NCI-H146 treated with DMSO at 0.1 percent for 48 hours (cell line): ENCODE measurements around the gene ZFYVE1.
"Not testable (repeated sequence)": the region's sequence is repeated elsewhere in the genome, so short reads cannot be mapped to it uniquely, and the experiment has no call there.

Source experiments
- DNase-seq: peaks from one replicate; lab custom pipeline; 2025; ENCODE audit not compliant: unreplicated experiment; lab: John Stamatoyannopoulos, UW

Gene ZFYVE1

GRCh38 chr14:73007835-73008234, 19.1 kb downstream of the ZFYVE1 start:
- DNase-seq, result no peak

- not testable (repeated sequence) for DNase-seq
Observed at GRCh38 chr14:73004641-73005040, 22.3 kb downstream of the ZFYVE1 start.

DNA sequence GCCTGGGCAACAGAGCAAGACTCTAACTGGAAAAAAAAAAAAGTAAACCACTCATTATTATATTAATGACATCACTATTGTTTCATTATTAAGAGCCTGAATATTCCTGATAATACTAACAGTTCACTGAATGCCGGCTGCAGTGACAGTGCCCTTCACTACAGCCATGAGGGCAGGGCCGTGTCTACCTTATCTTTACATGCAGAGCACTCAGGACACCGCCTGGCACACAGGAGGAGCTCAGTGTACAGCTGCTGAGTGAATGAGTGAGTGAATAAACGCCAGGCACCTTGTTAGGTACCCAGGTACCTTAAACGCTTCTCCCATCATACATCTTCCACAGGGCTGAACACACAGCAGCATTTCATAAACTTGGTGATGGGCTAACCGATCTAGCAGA, 23.2 kb downstream of the ZFYVE1 start:
- DNase-seq, result no peak

GRCh38 chr14:73000073-73000472, 26.8 kb downstream of the ZFYVE1 start:
- DNase-seq, result no peak

DNA sequence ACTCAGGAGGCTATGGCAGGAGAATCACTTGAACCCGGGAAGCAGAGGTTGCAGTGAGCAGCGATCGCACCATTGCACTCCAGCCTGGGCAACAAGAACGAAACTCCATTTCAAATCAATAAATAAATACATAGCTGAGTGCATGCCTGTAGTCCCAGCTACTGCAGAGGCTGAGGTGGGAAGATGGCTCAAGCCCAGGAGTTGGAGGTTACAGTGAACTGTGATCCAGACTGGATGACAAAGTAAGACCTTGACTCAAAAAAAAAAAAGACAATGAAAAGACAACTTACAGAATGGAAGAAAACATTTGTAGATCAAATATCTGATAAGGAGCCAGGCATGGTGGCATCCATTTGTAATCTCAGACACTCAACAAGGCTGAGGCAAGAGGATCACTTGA, 27.6 kb downstream of the ZFYVE1 start:
- no peak for DNase-seq

GRCh38 chr14:72998252-72998903, 28.5 kb downstream of the ZFYVE1 start:
- DNase-seq, result no peak

GRCh38 chr14:72996916-72997315, 30.0 kb downstream of the ZFYVE1 start:
- no peak for DNase-seq

DNA sequence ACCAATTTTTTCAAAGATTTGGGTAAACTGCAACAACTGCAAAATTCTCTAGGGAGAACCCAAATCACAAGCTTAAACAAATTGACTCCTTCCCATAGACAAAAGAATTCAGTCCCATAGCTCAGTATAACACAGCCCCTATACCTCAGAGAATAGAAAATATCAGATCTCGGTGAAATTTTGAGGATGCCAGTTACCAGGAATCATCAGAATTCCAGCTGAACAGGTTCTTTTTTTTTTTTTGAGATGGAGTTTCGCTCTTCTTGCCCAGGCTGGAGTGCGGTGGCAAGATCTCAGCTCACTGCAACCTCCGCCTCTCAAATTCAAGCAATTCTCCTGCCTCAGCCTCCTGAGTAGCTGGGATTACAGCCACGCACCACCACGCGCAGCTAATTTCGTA, 36.7 kb downstream of the ZFYVE1 start:
- DNase-seq, result no peak

DNA sequence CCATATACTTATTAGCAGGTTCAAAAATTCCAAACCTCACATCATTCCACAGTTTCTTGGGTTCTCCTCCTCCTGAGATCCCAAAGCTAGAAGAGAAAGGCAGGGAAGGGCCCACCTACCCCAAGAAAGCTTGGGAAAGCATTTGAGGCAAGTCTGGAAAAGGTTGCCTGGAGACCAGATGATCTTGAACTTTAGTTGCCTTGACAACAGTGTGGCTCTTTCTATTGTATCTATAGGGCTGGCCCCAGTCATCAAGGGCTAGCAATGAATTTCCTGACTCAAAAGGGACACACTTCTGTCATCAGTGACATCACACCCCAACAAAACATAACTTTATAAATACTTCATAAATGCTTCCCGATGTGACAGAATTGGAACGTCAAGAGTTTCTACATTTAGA, 40.0 kb downstream of the ZFYVE1 start:
- DNase-seq, result no peak

- DNase-seq, result no peak
Observed at GRCh38 chr14:72986214-72986613, 40.7 kb downstream of the ZFYVE1 start.

GRCh38 chr14:72982146-72982708, 44.7 kb downstream of the ZFYVE1 start:
- no peak for DNase-seq

GRCh38 chr14:72980863-72981262, 46.0 kb downstream of the ZFYVE1 start:
- no peak for DNase-seq

GRCh38 chr14:72978856-72979255, 48.0 kb downstream of the ZFYVE1 start:
- DNase-seq, result no peak

DNA sequence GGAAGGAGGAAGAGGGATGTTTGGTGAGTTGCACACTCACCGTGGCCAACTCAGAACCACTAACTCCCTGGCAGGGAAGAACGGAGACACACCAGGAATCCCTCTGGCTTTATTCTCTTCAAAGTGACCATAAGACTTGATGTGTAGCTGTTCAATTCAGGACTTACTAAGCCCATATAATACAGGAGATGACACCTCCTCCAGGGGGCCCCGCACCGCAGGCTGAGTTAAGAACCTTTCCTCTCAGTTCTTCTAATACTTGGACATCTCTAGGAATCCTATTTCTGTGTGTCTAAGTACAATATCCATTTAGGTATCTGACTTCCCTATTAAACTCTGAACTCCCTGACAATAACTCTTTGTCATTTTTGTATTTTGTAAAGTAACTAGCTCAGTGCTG, 51.1 kb downstream of the ZFYVE1 start:
- DNase-seq, result no peak

- DNase-seq, result no peak
Observed at GRCh38 chr14:72974661-72975060, 52.2 kb downstream of the ZFYVE1 start.

DNA sequence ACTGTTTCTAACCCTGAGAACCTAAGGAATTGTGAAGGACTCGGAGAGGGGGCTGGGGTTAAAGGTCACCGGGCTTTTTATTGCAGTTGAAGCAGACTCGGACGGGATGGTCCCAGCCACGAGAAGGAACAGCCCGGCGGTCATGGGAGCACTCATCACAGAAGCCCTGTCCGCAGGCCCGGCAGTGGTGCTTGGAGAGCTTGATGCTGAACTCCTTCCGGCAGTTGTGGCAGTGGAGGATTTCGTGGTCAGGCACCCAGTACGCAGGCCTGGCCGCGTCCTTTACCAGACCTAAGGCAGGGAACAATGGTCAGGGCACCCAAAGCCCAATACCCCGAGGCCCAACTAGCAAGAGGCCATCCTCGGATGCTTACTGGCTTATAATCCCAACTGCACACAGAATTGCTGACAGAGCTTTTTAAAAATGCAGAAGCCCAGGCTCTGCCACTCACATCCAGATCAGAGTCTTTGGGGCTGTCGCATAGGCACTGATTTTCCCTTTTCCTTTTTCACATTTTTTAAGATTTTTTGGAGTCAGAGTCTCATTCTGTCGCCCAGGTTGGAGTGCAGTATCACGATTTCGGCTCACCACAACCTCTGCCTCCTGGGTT, 56.0 kb downstream of the ZFYVE1 start:
- no peak for DNase-seq

DNA sequence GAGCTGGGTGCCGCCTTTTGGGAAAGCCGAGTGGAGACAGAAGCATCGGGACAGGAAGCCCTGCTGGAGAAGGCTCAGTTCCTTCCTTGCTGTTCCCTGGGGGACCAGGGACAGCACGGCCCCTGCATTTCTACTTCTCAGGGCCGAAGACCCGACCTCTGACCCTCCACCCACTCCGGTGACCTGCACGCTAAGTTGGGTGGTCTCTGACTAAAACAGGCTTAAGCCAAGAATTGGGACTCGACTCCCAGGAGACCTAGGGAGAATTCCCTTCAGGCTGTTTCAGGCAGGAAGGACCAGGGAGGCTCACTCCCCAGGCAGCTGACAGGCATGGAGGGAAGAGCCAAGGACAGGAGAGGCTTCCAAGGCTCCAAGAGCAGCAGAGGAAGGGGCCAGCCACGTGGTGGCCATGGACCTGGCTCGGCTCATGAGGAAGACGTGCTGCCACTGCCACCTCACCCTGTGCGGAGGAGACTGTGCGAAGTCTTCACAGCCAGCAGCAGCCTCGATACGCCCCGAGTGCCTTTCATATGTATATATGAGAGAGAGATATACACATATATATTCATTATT, 56.8 kb downstream of the ZFYVE1 start:
- DNase-seq, result no peak

DNA sequence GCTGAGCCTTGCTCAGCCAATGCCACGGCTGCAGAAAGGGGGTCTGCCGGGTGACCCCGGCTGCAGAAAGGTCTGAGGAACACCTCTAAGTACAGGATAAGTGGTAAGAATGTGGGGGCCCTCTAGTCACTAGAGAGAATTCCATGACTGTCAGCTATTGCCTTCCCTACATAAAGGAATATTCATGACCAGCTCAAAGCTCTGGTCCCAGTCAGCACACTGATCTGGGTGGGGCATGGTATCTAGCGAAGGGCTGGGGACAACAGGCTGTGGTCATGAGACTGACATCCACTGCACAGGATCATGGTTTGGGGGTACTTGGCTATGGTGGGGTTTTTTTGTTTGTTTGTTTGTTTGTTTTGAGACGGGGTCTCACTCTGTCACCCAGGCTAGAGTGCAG, 58.6 kb downstream of the ZFYVE1 start:
- no peak for DNase-seq

DNA sequence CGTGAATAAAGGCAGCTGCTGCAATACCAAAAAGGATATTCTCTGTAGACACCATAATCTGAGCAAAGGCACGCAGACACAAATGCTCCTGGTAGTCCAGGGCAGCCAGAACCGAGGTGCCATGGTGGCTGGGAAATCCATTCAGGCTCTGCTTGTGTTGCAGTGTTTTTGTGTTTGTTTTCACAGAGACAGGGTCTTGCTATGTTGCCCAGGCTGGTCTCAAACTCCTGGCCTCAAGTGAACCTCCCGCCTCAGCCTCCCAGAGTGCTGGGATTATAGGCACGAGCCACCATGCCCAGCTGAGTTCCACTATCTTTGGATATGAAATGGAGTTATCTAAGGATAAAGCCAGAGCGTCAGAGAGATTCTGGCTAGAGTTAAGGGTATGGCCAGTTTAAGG, 60.9 kb downstream of the ZFYVE1 start:
- DNase-seq, result no peak

DNA sequence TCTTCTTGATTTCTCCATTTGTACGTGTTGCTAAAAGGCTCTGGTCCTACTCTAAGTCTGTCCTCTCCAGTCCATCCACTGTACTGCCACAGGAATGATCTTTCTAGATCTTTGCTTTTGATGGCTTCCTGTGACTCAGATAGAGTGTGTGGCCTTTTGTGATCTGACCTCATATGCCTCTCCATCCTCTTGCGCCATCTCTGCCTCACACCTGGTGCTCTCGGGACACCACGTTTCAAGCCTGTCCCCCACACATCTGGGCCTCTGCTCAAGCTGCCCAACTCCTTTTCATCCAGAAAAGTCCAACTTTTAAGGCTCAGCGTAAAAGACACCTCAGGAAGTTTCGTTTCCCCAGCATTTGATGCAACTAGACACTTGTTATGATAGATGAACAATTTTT, 61.7 kb downstream of the ZFYVE1 start:
- no peak for DNase-seq

DNA sequence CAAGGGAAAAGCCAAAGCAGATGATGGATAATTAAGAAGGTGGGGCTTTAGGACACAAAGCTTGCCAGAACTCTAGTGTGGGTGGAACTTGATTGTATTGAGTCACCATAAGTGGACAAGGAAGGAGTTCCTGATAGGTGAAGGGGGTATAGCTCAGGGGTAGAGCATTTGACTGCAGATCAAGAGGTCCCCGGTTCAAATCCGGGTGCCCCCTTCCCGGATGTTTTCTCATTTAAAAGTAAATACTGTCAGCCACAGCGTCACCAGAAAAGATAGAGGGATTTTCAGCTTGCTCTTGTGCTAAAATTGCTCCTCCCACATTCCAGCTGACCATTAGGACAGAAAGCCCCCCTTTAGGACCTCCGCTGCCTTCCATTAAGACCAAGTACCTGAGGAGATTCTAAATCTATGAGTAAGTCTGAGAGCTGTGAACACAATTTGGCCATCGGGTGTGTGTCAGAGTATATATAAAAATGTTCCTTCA, 64.0 kb downstream of the ZFYVE1 start:
- DNase-seq, result peak; percentile 19

DNA sequence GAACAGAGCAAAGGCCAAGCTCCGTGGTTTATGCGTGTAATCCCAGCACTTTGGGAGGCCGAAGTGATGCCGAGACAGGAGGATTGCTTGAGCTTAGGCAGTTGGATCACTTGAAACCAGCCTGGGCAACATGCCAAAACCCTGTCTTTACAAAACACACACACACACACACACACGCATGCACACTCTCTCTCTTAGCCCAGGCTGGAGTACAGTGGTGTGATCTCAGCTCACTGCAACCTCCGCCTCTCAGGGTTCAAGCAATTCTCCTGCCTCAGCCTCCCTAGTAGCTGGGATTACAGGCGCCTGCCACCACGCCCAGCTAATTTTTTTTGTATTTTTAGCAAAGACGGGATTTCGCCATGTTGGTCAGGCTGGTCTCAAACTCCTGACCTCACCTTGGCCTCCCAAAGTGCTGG, 64.6 kb downstream of the ZFYVE1 start:
- not testable (repeated sequence) for DNase-seq
